Measurements from ENCODE around the gene CTTN.

Gene CTTN

GRCh38 chr11:70433038-70433437 lies 34.7 kb downstream of the CTTN start:
- Mint-ChIP-seq H3K27me3 (ENCODE audit: low read depth, poor library complexity) (no peaks in the 10 kb centered on the region), H3K27ac (no peak overlapping the region), H3K36me3 (ENCODE audit: low read depth) (peaks cover 57% of the 10 kb centered on the region), H3K4me3 (no peak overlapping the region), H3K9me3 (no peaks in the 10 kb centered on the region), H3K4me1 (no peaks in the 10 kb centered on the region)
- no peak for DNase-seq
- no peak for TF ChIP-seq CTCF (IDR thresholded peaks at IDR 0.05)

- Mint-ChIP-seq H3K4me1 (no peaks in the 10 kb centered on the region), H3K4me3 (no peak overlapping the region), H3K27ac (no peak overlapping the region), H3K9me3 (no peaks in the 10 kb centered on the region), H3K36me3 (ENCODE audit: low read depth) (peaks cover 59% of the 10 kb centered on the region), H3K27me3 (ENCODE audit: low read depth, poor library complexity) (no peaks in the 10 kb centered on the region)
- no peak for DNase-seq
- no peak for TF ChIP-seq CTCF (IDR thresholded peaks at IDR 0.05)
These were observed 35.2 kb downstream of the CTTN start for GRCh38 chr11:70433526-70433925.

- H3K4me3 Mint-ChIP-seq: no peak overlapping the region
- no peaks in the 10 kb centered on the region for H3K27me3 Mint-ChIP-seq (ENCODE audit: low read depth, poor library complexity)
- peaks cover 59% of the 10 kb centered on the region for H3K36me3 Mint-ChIP-seq (ENCODE audit: low read depth)
- H3K9me3 Mint-ChIP-seq: no peaks in the 10 kb centered on the region
- no peak for DNase-seq
- H3K27ac Mint-ChIP-seq: peak overlapping the region; percentile 79
- H3K4me1 Mint-ChIP-seq: no peaks in the 10 kb centered on the region
- TF ChIP-seq CTCF (IDR thresholded peaks at IDR 0.05): no peak
These were observed 35.9 kb downstream of the CTTN start for GRCh38 chr11:70433966-70434812.

GRCh38 chr11:70434813-70435278 lies 36.5 kb downstream of the CTTN start:
- no peak for TF ChIP-seq CTCF (IDR thresholded peaks at IDR 0.05)
- Mint-ChIP-seq H3K4me3 (no peak overlapping the region), H3K27ac (peak overlapping the region; percentile 79), H3K27me3 (ENCODE audit: low read depth, poor library complexity) (no peaks in the 10 kb centered on the region), H3K9me3 (no peaks in the 10 kb centered on the region), H3K36me3 (ENCODE audit: low read depth) (peaks cover 65% of the 10 kb centered on the region), H3K4me1 (no peaks in the 10 kb centered on the region)
- DNase-seq: no peak

- H3K4me1 Mint-ChIP-seq: no peaks in the 10 kb centered on the region
- no peak overlapping the region for H3K27ac Mint-ChIP-seq
- TF ChIP-seq CTCF (IDR thresholded peaks at IDR 0.05): no peak
- no peak for DNase-seq
- H3K9me3 Mint-ChIP-seq: no peaks in the 10 kb centered on the region
- peaks cover 3% of the 10 kb centered on the region for H3K27me3 Mint-ChIP-seq (ENCODE audit: low read depth, poor library complexity)
- H3K36me3 Mint-ChIP-seq (ENCODE audit: low read depth): peaks cover 62% of the 10 kb centered on the region
- H3K4me3 Mint-ChIP-seq: no peak overlapping the region
These were observed 37.0 kb downstream of the CTTN start for GRCh38 chr11:70435361-70435760.

All from nephron progenitor cell (in vitro differentiated cells).